HG02759 (cell line): ENCODE measurements around the gene LGALS1.
"Not testable (repeated sequence)": the region's sequence is repeated elsewhere in the genome, so short reads cannot be mapped to it uniquely, and the experiment has no call there.

Experiments used
- ATAC-seq: cut with Tn5 transposase; IDR thresholded peaks from one replicate; pipeline ENCODE4 v1.9.1; 2021; ENCODE audit warnings: mild to moderate bottlenecking, moderate library complexity; ENCODE audit not compliant: unreplicated experiment

Gene LGALS1

GRCh38 chr22:37716708-37717107 lies 41.3 kb downstream of the LGALS1 start:
- ATAC-seq = no peak

- not testable (repeated sequence) for ATAC-seq
These were observed 41.8 kb downstream of the LGALS1 start for GRCh38 chr22:37717235-37717634.

DNA sequence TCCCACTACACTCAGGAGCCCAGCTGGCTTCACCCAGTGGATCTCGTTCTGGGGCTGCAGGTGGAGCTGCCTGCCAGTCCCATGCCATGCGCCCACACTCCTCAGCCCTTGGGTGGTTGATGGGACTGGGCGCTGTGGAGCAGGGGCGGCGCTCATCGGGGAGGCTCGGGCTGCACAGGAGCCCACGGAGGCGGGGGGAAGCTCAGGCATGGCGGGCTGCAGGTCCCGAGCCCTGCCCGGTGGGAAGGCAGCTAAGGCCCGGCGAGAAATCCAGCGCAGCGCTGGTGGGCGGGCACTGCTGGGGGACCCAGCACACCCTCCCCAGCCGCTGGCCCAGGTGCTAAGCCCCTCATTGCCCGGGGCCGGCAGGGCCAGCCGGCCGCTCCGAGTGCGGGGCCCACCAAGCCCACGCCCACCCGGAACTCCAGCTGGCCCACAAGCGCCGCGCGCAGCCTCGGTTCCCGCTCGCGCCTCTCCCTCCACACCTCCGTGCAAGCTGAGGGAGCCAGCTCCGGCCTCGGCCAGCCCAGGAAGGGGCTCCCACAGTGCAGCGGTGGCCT lies 42.4 kb downstream of the LGALS1 start:
- not testable (repeated sequence) for ATAC-seq

DNA sequence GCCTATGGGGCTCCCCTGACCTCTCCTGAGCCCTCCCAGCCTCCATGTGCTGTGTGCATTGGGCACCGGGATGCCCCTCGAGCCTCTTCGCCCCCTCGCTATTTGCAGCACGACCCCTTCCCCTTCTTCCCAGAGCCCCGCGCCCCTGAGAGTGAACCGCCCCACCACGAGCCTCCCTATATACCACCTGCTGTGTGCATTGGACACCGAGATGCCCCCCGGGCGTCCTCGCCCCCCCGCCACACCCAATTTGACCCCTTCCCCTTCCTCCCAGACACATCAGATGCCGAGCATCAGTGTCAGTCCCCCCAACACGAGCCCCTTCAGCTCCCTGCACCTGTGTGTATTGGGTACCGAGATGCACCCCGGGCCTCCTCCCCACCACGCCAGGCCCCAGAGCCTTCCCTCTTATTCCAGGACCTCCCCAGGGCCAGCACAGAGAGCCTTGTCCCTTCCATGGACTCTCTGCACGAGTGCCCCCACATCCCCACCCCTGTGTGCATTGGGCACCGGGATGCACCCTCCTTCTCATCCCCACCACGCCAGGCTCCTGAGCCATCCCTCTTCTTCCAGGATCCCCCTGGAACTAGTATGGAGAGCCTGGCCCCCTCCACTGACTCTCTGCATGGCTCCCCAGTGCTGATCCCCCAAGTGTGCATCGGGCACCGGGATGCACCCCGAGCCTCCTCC lies 50.3 kb downstream of the LGALS1 start:
- no peak for ATAC-seq

- ATAC-seq = no peak
These were observed 50.9 kb downstream of the LGALS1 start for GRCh38 chr22:37726241-37726887.

DNA sequence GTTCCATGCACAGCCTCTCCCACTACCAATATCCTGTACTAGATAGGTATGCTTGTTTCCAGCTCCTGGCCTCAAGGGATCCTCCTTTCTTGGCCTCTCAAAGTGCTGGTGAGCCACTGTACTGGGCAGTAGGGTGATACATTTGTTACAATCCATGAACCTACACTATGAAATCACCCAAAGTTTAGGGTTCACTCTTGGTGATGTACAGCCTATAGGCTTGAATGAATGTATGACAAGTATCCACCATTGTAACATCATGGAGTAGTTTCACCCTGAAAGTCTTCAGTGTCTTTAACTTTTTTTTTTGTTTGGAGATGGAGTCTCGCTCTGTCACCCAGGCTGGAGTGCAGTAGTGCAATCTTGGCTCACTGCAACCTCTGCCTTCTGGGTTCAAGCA lies 53.2 kb downstream of the LGALS1 start:
- no peak for ATAC-seq
